Measurements from ENCODE around the gene OR10A3. TPM values are rescaled to one million over a fixed set of nuclear protein-coding genes. Genes with fewer than 3 reads are reported as not detected.

OR10A3 gene
- total and polyA plus RNA-seq, 2 of the 8 experiments (the other 6 are each of a cell fraction or from before 2014, with no cell fraction given), result not detected

DNA sequence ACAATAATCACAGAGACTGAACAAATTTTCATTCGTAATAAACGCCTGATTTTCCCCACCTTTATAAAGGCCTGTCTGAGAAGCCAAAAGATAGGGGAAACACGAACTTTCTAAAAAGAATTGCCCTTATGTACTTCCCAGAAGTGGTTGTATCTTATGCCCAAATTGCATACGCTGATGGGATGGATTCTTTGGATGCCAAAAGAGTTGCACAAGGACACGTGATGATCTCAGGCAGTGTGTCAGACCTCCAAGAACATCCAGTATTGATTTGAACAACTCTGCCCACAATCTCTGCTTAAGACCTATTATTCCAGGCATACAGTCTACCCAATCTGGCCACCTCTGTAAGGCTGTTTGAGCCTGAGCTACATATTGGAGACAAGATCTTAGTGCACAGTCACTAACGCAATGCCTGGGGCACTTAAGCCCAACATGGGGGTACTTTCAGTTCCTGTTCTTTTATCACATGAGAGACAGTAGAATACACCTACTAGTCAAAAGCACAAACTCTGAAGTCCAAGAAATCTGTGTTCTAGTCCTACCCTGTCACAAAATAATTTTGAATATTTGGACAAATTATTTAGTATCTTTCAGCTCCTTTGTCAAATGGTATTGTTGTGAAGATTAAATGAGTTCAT lies 49.3 kb downstream of the OR10A3 start:
- Histone ChIP-seq H3K79me2 (ENCODE audit: control insufficient read depth in 1 of 2, insufficient read depth in 2 of 2, low read length in 2 of 2) (no peaks in the 10 kb centered on the region), H3K9me3 (ENCODE audit: insufficient read depth in 2 of 2, low read depth in 1 of 2, low read length in 1 of 2) (no peaks in the 10 kb centered on the region), H4K5ac (ENCODE audit: insufficient read length, low read depth, low read length) (no peak overlapping the region), H3K56ac (replicated peaks; ENCODE audit: insufficient read length, low read depth, low read length) (no peak overlapping the region), H2BK12ac (ENCODE audit: low read depth, low read length) (no peak overlapping the region), H3K23ac (ENCODE audit: insufficient read length) (no peak overlapping the region), H2BK15ac (ENCODE audit: low read length) (no peak overlapping the region), H3K14ac (ENCODE audit: insufficient read length) (no peak overlapping the region), H3K79me1 (ENCODE audit: low read depth, low read length) (no peaks in the 10 kb centered on the region; the same call in 1 of the 2 replicates), H2BK120ac (replicated peaks; ENCODE audit: low read depth, low read length) (peak overlapping the region; percentile 24), H3K4me2 (ENCODE audit: insufficient read depth in 1 of 2, low read depth in 2 of 2, low read length in 2 of 2) (no peak overlapping the region), H4K91ac (replicated peaks; ENCODE audit: insufficient read length, low read length) (peak overlapping the region; percentile 30), H3K27ac (ENCODE audit: low read depth, low read length) (no peak overlapping the region), H3K27me3 (replicated peaks in 1 of 4; ENCODE audit: control insufficient read depth in 3 of 4, extremely low read depth in 1 of 4, insufficient read depth in 3 of 4, low read length in 3 of 4) (peaks cover 0 to 1% (median 0%) of the 10 kb centered on the region in 4 experiments; a peak in 2 of 7 replicates), H3K9ac (replicated peaks in 1 of 4; ENCODE audit: extremely low read depth in 1 of 4, low read depth in 3 of 4, low read length in 3 of 4) (no peak overlapping the region), H4K20me1 (replicated peaks in 1 of 2; ENCODE audit: control insufficient read depth in 1 of 2, insufficient read depth in 2 of 2, low read length in 2 of 2) (no peaks in the 10 kb centered on the region), H2BK20ac (ENCODE audit: low read length) (no peak overlapping the region), H3K36me3 (ENCODE audit: control insufficient read depth in 2 of 4, insufficient read depth in 4 of 4, low read length in 3 of 4) (no peaks in the 10 kb centered on the region), H3K23me2 (ENCODE audit: low read depth, low read length) (no peaks in the 10 kb centered on the region; the same call in 1 of the 2 replicates), H3K18ac (ENCODE audit: extremely low read depth, low read length) (no peak overlapping the region), H3K4ac (replicated peaks; ENCODE audit: insufficient read length, low read depth, low read length) (no peak overlapping the region), H3K4me1 (replicated peaks in 1 of 4; ENCODE audit: control insufficient read depth in 3 of 4, insufficient read depth in 4 of 4, low read length in 3 of 4) (0 out of 7 replicates have a peak, but pooled peaks cover 0 to 2% (median 0%) of the 10 kb centered on the region in 4 experiments), H3K4me3 (ENCODE audit: extremely low read depth in 1 of 4, insufficient read depth in 2 of 4, low read depth in 3 of 4, low read length in 4 of 4) (no peak overlapping the region), H4K8ac (ENCODE audit: extremely low read depth, insufficient read depth, low read length) (no peak overlapping the region), H2AFZ (ENCODE audit: low read length) (no peak overlapping the region), H2AK5ac (ENCODE audit: low read depth, low read length) (no peak overlapping the region), H2BK5ac (ENCODE audit: low read depth, low read length) (no peak overlapping the region)
- ChIA-PET POLR2A (ENCODE audit: partially characterized antibody) (interaction anchor here (0.8 to 2.8 kb wide), 6 partner anchors 10 to 208 kb away, joined by 3 to 24 read pairs (median 6); partner anchors contain the start of gene EIF3F), CTCF (ENCODE audit: partially characterized antibody) (interaction anchor here (0.6 to 8.0 kb wide), 29 partner anchors 8 to 479 kb away, joined by 3 to 106 read pairs (median 5); partner anchors contain the start of genes EIF3F and NLRP10)
- FAIRE-seq, result no peak
- WGBS, 2 experiments (ENCODE audit: extremely low coverage in 1 of 2, insufficient coverage in 1 of 2, insufficient read length in 1 of 2, insufficient replicate concordance in 2 of 2, low coverage in 1 of 2, low lambda C conversion rate in 2 of 2, missing lambda C conversion rate in 1 of 2), result 80% methylated on average over 6 of the region's 6 CpGs; no CpG with 5 or more reads in 1 of the 2 experiments
- no peak for DNase-seq (ENCODE audit: low read depth in 1 of 2, low spot score in 2 of 2)
- TF ChIP-seq GABPA (IDR thresholded peaks at IDR 0.05; ENCODE audit: borderline replicate concordance, insufficient read depth, low read length) (no peak), YY1 (IDR thresholded peaks at IDR 0.05; ENCODE audit: low read depth, low read length) (no peak), RAD21 (IDR thresholded peaks at IDR 0.05 in 1 of 2, conservative IDR thresholded peaks at IDR 0.05 in 1 of 2; ENCODE audit: low read depth in 2 of 2, low read length in 2 of 2) (no peak), JUND (IDR thresholded peaks at IDR 0.05; ENCODE audit: low read length) (no peak), NANOG (IDR thresholded peaks at IDR 0.05; ENCODE audit: insufficient read depth, low read depth, low read length, poor library complexity, severe bottlenecking) (no peak), KDM1A (IDR thresholded peaks at IDR 0.05; ENCODE audit: borderline replicate concordance, low read length) (no peak)
- TF ChIP-seq, protein P1, sequence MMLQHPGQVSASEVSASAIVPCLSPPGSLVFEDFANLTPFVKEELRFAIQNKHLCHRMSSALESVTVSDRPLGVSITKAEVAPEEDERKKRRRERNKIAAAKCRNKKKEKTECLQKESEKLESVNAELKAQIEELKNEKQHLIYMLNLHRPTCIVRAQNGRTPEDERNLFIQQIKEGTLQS (IDR thresholded peaks at IDR 0.05; ENCODE audit: insufficient read depth, low read depth, low read length), result no peak
- TF ChIP-seq, protein P2, sequence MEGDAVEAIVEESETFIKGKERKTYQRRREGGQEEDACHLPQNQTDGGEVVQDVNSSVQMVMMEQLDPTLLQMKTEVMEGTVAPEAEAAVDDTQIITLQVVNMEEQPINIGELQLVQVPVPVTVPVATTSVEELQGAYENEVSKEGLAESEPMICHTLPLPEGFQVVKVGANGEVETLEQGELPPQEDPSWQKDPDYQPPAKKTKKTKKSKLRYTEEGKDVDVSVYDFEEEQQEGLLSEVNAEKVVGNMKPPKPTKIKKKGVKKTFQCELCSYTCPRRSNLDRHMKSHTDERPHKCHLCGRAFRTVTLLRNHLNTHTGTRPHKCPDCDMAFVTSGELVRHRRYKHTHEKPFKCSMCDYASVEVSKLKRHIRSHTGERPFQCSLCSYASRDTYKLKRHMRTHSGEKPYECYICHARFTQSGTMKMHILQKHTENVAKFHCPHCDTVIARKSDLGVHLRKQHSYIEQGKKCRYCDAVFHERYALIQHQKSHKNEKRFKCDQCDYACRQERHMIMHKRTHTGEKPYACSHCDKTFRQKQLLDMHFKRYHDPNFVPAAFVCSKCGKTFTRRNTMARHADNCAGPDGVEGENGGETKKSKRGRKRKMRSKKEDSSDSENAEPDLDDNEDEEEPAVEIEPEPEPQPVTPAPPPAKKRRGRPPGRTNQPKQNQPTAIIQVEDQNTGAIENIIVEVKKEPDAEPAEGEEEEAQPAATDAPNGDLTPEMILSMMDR (IDR thresholded peaks at IDR 0.05; ENCODE audit: control extremely low read depth in 1 of 3, insufficient read depth in 1 of 3, low read depth in 1 of 3, low read length in 3 of 3), result no peak

Measured in H1 (cell line).